ENCODE measurements around the gene ATXN1.

Gene ATXN1

DNA sequence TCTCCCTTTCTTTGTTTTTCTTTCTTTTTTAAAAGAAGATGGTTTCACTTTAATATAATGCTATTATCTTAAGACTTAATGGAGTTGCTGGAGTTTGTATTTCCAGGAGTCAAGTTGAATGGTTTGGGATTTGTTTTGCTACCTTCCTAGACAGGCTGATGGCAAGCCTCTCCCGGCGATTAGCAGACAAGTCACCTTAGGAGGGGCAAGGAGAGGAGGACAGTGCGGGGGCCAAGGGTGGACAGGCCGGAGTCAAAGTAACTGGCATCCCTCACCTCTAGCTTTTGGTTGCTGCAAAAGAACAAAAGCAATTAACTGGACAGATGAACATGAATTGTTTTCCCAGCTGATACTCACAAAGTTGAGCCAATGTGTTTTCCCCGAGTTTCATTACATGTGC, 465.8 kb downstream of the ATXN1 start:
- TF ChIP-seq, protein P1, sequence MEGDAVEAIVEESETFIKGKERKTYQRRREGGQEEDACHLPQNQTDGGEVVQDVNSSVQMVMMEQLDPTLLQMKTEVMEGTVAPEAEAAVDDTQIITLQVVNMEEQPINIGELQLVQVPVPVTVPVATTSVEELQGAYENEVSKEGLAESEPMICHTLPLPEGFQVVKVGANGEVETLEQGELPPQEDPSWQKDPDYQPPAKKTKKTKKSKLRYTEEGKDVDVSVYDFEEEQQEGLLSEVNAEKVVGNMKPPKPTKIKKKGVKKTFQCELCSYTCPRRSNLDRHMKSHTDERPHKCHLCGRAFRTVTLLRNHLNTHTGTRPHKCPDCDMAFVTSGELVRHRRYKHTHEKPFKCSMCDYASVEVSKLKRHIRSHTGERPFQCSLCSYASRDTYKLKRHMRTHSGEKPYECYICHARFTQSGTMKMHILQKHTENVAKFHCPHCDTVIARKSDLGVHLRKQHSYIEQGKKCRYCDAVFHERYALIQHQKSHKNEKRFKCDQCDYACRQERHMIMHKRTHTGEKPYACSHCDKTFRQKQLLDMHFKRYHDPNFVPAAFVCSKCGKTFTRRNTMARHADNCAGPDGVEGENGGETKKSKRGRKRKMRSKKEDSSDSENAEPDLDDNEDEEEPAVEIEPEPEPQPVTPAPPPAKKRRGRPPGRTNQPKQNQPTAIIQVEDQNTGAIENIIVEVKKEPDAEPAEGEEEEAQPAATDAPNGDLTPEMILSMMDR (IDR thresholded peaks at IDR 0.05; ENCODE audit: extremely low read depth, missing control alignments): no peak
- no peak for DNase-seq (ENCODE audit: low spot score)

DNA sequence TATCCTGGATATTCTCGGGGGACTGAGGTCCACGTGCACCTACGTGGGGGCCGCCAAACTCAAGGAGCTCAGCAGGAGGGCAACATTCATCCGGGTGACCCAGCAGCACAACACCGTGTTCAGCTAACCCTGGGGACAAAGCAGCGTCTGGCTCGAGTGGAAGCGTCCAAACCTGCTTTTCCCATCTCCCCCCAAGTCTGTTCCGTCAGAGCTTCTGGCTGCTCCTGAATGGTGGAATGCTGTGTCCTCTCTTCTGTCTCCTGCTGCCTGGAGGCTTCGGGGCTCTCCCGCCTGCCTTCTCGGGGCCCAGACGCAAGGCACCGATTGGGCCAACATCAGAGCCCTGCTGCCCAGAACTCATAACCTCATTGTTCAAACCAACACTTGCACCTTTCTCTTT, 466.2 kb downstream of the ATXN1 start:
- DNase-seq (ENCODE audit: low spot score): no peak
- TF ChIP-seq, protein P1 (IDR thresholded peaks at IDR 0.05; ENCODE audit: extremely low read depth, missing control alignments): no peak

DNA sequence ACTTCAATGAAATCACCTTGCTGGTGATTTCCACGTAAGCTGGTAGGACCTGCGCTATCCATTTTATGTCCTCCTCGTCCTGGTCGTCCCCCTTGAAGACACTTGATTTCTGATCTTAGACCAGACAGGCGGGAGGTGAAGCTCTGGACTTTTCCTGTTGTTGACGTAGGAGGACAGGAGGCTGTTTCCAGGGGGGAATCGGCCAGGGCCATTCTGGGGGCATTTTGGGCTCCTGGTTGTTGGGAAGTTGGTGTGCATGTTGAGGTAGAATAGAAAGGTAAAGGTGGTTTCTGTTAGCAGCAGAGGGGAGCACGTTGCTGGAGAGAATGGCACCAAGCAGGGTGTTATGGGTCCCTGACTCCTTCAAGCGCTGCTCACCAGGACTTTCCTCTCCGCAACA, 466.9 kb downstream of the ATXN1 start:
- TF ChIP-seq, protein P1 (IDR thresholded peaks at IDR 0.05; ENCODE audit: extremely low read depth, missing control alignments): no peak
- no peak for DNase-seq (ENCODE audit: low spot score)

DNA sequence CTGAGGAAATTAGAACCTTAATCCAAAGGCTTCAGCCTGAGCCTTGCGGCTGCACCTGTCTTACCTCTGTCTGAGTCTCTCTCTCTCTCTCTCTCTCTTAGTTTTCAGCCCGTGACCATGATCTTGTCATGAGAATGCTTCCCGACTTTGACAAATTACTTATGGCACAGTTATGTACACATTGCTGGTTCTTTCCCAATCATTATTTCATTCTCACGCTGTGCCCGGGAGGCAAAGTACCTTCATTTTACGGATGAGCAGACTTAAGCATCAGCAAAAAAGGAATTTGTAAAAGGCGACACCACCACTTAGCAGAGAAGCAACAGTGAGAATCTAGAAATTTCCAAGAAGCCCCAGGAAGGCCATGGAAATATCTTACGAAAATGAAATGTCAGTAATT, 468.3 kb downstream of the ATXN1 start:
- TF ChIP-seq, protein P1 (IDR thresholded peaks at IDR 0.05; ENCODE audit: extremely low read depth, missing control alignments): no peak
- DNase-seq (ENCODE audit: low spot score): no peak

DNA sequence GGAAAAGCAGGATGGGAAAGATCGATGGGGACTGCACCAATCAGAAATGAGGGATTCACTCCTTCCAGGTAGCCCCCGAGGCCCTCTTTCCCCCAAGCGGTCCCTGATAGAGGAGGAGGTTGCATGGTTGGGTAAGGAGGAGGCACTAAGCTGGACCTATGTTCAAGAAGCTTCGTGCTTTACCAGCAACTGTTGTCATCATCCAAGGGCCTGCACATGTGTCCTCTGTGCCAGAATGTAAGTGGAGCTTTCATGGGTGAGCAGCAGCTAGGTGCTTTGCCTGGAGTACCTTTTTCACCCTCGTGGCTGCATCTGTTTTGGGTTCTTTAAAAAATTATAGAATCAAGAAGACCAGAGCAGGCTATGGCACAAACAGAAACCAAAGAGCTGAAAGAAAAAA, 468.8 kb downstream of the ATXN1 start:
- no peak for DNase-seq (ENCODE audit: low spot score)
- TF ChIP-seq, protein P1 (IDR thresholded peaks at IDR 0.05; ENCODE audit: extremely low read depth, missing control alignments): no peak

DNA sequence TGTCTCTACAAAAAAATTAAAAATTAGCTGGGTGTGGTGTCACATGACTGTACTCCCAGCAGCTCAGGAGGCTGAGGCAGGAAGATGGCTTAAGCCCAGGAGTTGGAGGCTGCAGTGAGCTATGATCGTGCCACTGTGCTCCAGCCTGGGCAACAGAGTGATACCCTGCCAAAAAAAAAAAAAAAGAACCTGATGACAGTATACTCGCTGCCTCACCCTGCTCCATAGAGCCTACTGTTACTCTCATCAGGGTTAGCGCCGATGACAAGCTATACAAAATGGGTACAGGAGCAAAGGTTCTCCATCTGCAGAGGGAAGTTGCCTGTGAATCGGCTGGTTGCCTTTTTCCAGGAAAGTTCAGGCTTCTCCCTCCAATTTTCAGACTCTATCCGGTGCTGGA, 469.5 kb downstream of the ATXN1 start:
- TF ChIP-seq, protein P1 (IDR thresholded peaks at IDR 0.05; ENCODE audit: extremely low read depth, missing control alignments): no peak
- DNase-seq (ENCODE audit: low spot score): no peak

DNA sequence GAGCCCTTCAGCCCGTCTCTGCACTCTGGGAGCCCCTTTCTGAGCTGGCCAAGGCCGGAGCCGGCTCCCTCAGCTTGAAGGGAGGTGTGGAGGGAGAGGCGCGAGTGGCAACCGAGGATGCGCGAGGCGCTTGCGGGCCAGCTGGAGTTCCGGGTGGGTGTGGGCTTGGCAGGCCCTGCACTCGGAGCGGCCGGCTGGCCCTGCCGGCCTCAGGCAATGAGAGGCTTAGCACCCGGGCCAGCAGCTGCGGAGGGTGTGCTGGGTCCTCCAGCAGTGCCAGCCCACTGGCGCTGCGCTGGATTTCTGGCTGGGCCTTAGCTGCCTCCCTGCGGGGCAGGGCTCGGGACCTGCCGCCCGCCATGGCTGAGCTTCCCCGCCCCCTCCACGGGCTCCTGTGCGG, 473.1 kb downstream of the ATXN1 start:
- TF ChIP-seq, protein P1 (IDR thresholded peaks at IDR 0.05; ENCODE audit: extremely low read depth, missing control alignments): no peak
- DNase-seq (ENCODE audit: low spot score): no peak
